Ishikawa (cell line): ENCODE results near the gene CARTPT.

Experiments
- TCF12 ChIP-seq: IDR thresholded peaks from 2 replicates; pipeline ENCODE4 v1.6.1; 2012; ENCODE audit warnings: low read depth
- YY1 ChIP-seq: IDR thresholded peaks from 2 replicates; pipeline ENCODE4 v1.6.1; 2012; ENCODE audit warnings: low read depth

DNA sequence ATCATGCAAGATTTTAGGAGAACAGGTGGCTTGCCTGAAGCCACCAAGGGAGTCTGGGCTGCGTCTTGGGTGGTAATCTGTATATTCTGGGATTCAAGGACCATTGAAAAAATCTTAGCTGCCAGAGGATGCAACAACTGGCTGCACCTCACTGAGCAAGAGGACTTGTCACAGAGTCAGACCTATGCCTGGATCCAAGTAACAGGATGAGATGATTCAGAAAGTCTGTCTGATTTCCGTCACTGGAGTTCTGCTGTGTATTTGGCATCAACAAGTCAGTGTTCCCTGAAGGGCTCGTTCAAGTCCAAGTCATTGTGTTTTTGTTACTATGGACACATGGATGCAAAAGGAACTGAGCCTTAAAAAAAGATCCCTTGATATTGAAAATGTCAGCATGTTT lies 37.8 kb upstream of the CARTPT start:
- TF ChIP-seq TCF12 (no peak), YY1 (no peak)
